Fibroblast of the aortic adventitia (primary cell): ENCODE measurements around the gene CREB5. TPM values are rescaled to one million over a fixed set of nuclear protein-coding genes. Genes with fewer than 3 reads are reported as not detected.
A peak's percentile ranks its signal among the peaks of the same experiment; 100 is the strongest.

Source experiments
- DNase-seq: peaks from one replicate; pipeline ENCODE4 v3.0.0-alpha.2; 2010; ENCODE audit warnings: low read depth
- H3K4me3 ChIP-seq: 2 replicates; pipeline ENCODE4 v1.5.1; 2011; ENCODE audit warnings: low read depth, mild to moderate bottlenecking, control low read depth, low read length, moderate library complexity
- CTCF ChIP-seq: IDR thresholded peaks from 2 replicates; pipeline ENCODE4 v1.5.1; 2011; ENCODE audit warnings: mild to moderate bottlenecking, low read length, control low read depth, inconsistent platforms; ENCODE audit not compliant: insufficient read depth
- total RNA-seq: library from RNA; depleted of rRNA; stranded (reverse); fragments of >200 nt; gene quantifications from 2 replicates; pipeline ENCODE4 v1.2.3, GENCODE V29; 2012; ENCODE audit warnings: low replicate concordance

Gene CREB5
- total RNA-seq, 1 donor = 5.2 TPM

DNA sequence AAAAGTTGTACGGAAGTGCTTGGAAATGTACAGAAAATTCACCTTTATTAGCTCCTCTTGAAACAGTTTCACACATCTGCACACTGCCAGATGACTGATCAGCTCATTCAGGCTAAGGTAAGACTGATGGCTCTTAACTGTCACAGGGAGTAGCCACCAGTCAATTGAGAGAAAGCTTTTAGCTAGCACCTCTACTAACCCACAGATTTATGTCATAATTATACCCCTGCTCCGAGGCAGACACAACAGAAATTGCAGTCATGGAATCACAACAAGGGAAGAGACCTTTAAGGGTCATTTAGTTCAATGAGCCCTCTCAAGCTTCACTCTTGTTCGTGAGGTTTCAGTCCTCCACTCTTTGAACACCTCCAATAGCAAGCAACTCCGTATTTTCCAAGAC lies 310.4 kb downstream of the CREB5 start:
- TF ChIP-seq CTCF = no peak
- H3K4me3 ChIP-seq = no peak overlapping the region
- no peak for DNase-seq

GRCh38 chr7:28723336-28723735 lies 311.0 kb downstream of the CREB5 start:
- no peak overlapping the region for H3K4me3 ChIP-seq
- no peak for DNase-seq
- TF ChIP-seq CTCF = no peak

GRCh38 chr7:28724563-28724962 lies 312.2 kb downstream of the CREB5 start:
- no peak overlapping the region for H3K4me3 ChIP-seq
- DNase-seq = no peak
- TF ChIP-seq CTCF = no peak

- no peak for DNase-seq
- no peak for TF ChIP-seq CTCF
- no peak overlapping the region for H3K4me3 ChIP-seq
Measured at GRCh38 chr7:28725045-28725642, 312.8 kb downstream of the CREB5 start.

DNA sequence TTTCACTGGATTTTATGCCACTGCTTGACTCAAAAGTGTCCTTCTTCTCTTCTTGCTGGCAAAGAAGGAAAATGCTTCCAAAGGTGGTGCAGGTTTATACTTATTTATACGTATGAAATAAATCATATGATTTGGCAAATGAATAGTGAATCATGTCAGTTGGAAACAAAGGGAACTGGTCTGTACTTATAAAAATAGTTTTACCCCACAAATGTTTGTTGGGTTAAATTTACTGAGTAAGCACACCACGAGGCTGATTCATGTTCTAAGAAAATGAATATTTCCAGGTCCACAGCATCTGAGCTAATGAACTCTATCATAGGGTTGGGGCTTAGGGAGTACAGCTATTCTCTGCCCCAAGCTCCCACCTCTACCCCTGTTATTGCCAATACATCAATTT lies 313.6 kb downstream of the CREB5 start:
- no peak for DNase-seq
- no peak for TF ChIP-seq CTCF
- no peak overlapping the region for H3K4me3 ChIP-seq

GRCh38 chr7:28726555-28726954 lies 314.2 kb downstream of the CREB5 start:
- no peak overlapping the region for H3K4me3 ChIP-seq
- DNase-seq = peak; percentile 46
- no peak for TF ChIP-seq CTCF

- TF ChIP-seq CTCF = no peak
- DNase-seq = no peak
Measured at GRCh38 chr7:28729281-28729680, 317.0 kb downstream of the CREB5 start.

More at GRCh38 chr7:28729281-28729680, 317.0 kb downstream of the CREB5 start:
- H3K4me3 ChIP-seq = no peak overlapping the region
